ENCODE measurements around the gene MMP15. TPM values are rescaled to one million over a fixed set of nuclear protein-coding genes. Genes with fewer than 3 reads are reported as not detected.

The MMP15 gene
- total RNA-seq, 1 donor from 2014 or later = 15.4 TPM

GRCh38 chr16:58057784-58058183 is 32.2 kb downstream of the MMP15 start:
- no peaks in the 10 kb centered on the region for H3K36me3 Mint-ChIP-seq (ENCODE audit: low read depth, unreplicated experiment)
- peaks cover 10% of the 10 kb centered on the region for H3K27me3 ChIP-seq (ENCODE audit: insufficient read depth, low read length)
- DNase-seq (ENCODE audit: low read depth) (no peak), FAIRE-seq (no peak)
- H3K9me3 Mint-ChIP-seq (ENCODE audit: unreplicated experiment) = no peaks in the 10 kb centered on the region
- no peak for TF ChIP-seq EZH2 (IDR thresholded peaks at IDR 0.05; ENCODE audit: insufficient read depth, low read length)
- H3K27ac Mint-ChIP-seq (ENCODE audit: unreplicated experiment) = no peak overlapping the region
- H2AFZ ChIP-seq (ENCODE audit: low read depth, low read length) = no peak overlapping the region
- H3K9ac ChIP-seq (ENCODE audit: low read length) = no peak overlapping the region
- H3K79me2 ChIP-seq (ENCODE audit: insufficient read depth, low read length) = no peaks in the 10 kb centered on the region
- peaks cover 2% of the 10 kb centered on the region for H3K4me1 Mint-ChIP-seq (ENCODE audit: low read depth, unreplicated experiment)
- no peak overlapping the region for H3K4me2 ChIP-seq (ENCODE audit: low read length)
- H3K27me3 Mint-ChIP-seq (ENCODE audit: low read depth, unreplicated experiment) = peaks cover 6% of the 10 kb centered on the region
- no peaks in the 10 kb centered on the region for H3K4me1 ChIP-seq (ENCODE audit: insufficient read depth, low read length)
- no peak overlapping the region for H3K27ac ChIP-seq (ENCODE audit: low read depth, low read length)
- no peaks in the 10 kb centered on the region for H3K9me3 ChIP-seq (ENCODE audit: insufficient read depth, low read depth, low read length)
- H3K4me3 Mint-ChIP-seq (ENCODE audit: unreplicated experiment) = no peak overlapping the region
- no peak overlapping the region for H3K4me3 ChIP-seq (ENCODE audit: insufficient read depth, low read depth, low read length)
- H3K36me3 ChIP-seq (ENCODE audit: insufficient read depth, low read length) = no peaks in the 10 kb centered on the region
- no peaks in the 10 kb centered on the region for H4K20me1 ChIP-seq (ENCODE audit: insufficient read depth, low read length)

DNA sequence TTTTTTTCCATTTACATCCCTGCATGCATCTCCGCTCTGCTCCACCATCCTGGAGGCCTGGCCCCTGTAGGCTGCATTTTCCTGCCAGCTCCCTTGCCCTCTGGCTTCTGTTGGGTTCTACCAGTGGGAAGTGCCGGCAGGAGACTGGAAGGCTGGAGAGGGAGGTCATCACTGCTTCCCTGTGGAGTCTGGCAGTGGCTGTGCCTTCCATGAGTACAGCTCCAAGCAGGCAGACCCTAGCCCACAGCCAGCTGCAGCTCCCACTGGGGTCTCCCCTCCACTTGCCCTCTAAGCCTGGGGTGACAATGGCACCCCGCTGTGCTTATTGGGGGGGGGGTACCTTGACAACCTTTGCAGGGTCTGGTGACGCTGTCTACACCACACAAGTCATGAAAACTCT is 37.3 kb downstream of the MMP15 start:
- FAIRE-seq = no peak
- H4K20me1 ChIP-seq (ENCODE audit: insufficient read depth, low read length) = no peaks in the 10 kb centered on the region
- H2AFZ ChIP-seq (ENCODE audit: low read depth, low read length) = no peak overlapping the region
- H3K4me1 ChIP-seq (ENCODE audit: insufficient read depth, low read length) = no peaks in the 10 kb centered on the region
- H3K9ac ChIP-seq (ENCODE audit: low read length) = no peak overlapping the region
- no peaks in the 10 kb centered on the region for H3K4me1 Mint-ChIP-seq (ENCODE audit: low read depth, unreplicated experiment)
- H3K27ac ChIP-seq (ENCODE audit: low read depth, low read length) = no peak overlapping the region
- peaks cover 5% of the 10 kb centered on the region for H3K27me3 ChIP-seq (ENCODE audit: insufficient read depth, low read length)
- no peak overlapping the region for H3K4me3 Mint-ChIP-seq (ENCODE audit: unreplicated experiment)
- no peaks in the 10 kb centered on the region for H3K9me3 Mint-ChIP-seq (ENCODE audit: unreplicated experiment)
- H3K79me2 ChIP-seq (ENCODE audit: insufficient read depth, low read length) = no peaks in the 10 kb centered on the region
- no peak for DNase-seq (ENCODE audit: low read depth)
- TF ChIP-seq EZH2 (IDR thresholded peaks at IDR 0.05; ENCODE audit: insufficient read depth, low read length) (no peak), CTCF (IDR thresholded peaks at IDR 0.05; ENCODE audit: insufficient read depth, low read depth, low read length) (no peak)
- H3K27ac Mint-ChIP-seq (ENCODE audit: unreplicated experiment) = no peak overlapping the region
- peaks cover 4% of the 10 kb centered on the region for H3K27me3 Mint-ChIP-seq (ENCODE audit: low read depth, unreplicated experiment)
- no peak overlapping the region for H3K4me2 ChIP-seq (ENCODE audit: low read length)
- H3K4me3 ChIP-seq (ENCODE audit: insufficient read depth, low read depth, low read length) = no peak overlapping the region
- no peaks in the 10 kb centered on the region for H3K36me3 ChIP-seq (ENCODE audit: insufficient read depth, low read length)
- no peaks in the 10 kb centered on the region for H3K9me3 ChIP-seq (ENCODE audit: insufficient read depth, low read depth, low read length)
- H3K36me3 Mint-ChIP-seq (ENCODE audit: low read depth, unreplicated experiment) = no peaks in the 10 kb centered on the region

DNA sequence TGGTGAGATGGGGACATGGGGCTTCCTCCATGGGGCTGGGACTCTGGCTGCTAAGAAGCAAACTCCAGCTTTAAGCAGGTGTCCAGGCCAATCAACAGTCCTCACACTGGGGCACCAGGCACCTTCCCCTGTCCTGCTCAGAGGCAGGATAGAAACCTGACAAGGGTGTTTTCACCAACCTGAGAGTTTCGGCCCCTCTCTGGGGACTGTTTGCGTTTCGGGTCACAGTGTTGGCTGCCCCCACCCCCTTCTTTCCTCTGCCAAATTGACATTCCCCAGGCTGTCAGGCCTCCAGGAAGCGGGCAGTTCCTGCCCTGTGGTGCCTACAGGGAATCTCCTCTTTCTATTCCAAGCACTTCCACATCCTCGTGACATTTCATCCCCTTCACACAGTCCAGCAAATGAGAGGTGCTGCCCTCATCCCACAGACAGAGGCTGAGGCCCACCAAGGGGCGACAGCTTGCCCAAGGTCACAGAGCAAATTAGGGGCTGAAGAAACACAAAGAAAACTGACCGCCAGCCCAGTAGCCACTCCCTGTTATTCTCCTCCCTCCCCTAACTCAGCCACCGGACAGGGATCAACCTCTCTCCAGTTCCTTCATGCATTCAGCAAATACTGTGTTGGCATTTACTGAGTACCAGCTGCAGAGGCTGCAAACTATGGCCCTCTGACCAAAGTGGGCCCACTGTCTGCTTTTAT is 38.0 kb downstream of the MMP15 start:
- Histone ChIP-seq H3K9me3 (ENCODE audit: insufficient read depth, low read depth, low read length) (no peaks in the 10 kb centered on the region), H3K79me2 (ENCODE audit: insufficient read depth, low read length) (no peaks in the 10 kb centered on the region), H3K9ac (ENCODE audit: low read length) (no peak overlapping the region), H2AFZ (ENCODE audit: low read depth, low read length) (peak overlapping the region; percentile 4), H3K27ac (ENCODE audit: low read depth, low read length) (no peak overlapping the region), H4K20me1 (ENCODE audit: insufficient read depth, low read length) (no peaks in the 10 kb centered on the region), H3K27me3 (ENCODE audit: insufficient read depth, low read length) (no peaks in the 10 kb centered on the region), H3K36me3 (ENCODE audit: insufficient read depth, low read length) (no peaks in the 10 kb centered on the region), H3K4me3 (ENCODE audit: insufficient read depth, low read depth, low read length) (no peak overlapping the region), H3K4me1 (ENCODE audit: insufficient read depth, low read length) (no peaks in the 10 kb centered on the region), H3K4me2 (ENCODE audit: low read length) (no peak overlapping the region)
- Mint-ChIP-seq H3K27me3 (ENCODE audit: low read depth, unreplicated experiment) (peaks cover 4% of the 10 kb centered on the region), H3K36me3 (ENCODE audit: low read depth, unreplicated experiment) (no peaks in the 10 kb centered on the region), H3K4me3 (ENCODE audit: unreplicated experiment) (no peak overlapping the region), H3K27ac (ENCODE audit: unreplicated experiment) (no peak overlapping the region), H3K4me1 (ENCODE audit: low read depth, unreplicated experiment) (no peaks in the 10 kb centered on the region), H3K9me3 (ENCODE audit: unreplicated experiment) (no peaks in the 10 kb centered on the region)
- TF ChIP-seq CTCF (IDR thresholded peaks at IDR 0.05; ENCODE audit: insufficient read depth, low read depth, low read length) = no peak
- no peak for FAIRE-seq
- DNase-seq (ENCODE audit: low read depth) = no peak

All from astrocyte (in vitro differentiated cells and primary cell).